GM13977 (cell line): ENCODE measurements around the gene EEF1B2.

ENCODE experiments used
- DNase-seq: peaks from one replicate; pipeline ENCODE4 v3.0.0; 2012; ENCODE audit warnings: low spot score
- CTCF ChIP-seq: IDR thresholded peaks from 2 replicates; pipeline ENCODE4 v1.5.1; 2012; ENCODE audit warnings: mild to moderate bottlenecking, control low read depth; ENCODE audit not compliant: insufficient read depth; ENCODE audit errors: extremely low read depth, missing control alignments
- in situ Hi-C: fragments of 300-500 bp; cut with MboI; formaldehyde crosslinking; loops from one replicate; pipeline ENCODE4 v1.12.0; 2022; ENCODE audit warnings: low sequenced_read_pairs, low pct_unique_long_range_greater_than_20kb, mixed read lengths, inconsistent platforms; ENCODE audit not compliant: unreplicated experiment

EEF1B2 gene

GRCh38 chr2:206127656-206128055 lies 32.0 kb upstream of the EEF1B2 start:
- TF ChIP-seq CTCF, result no peak
- DNase-seq, result no peak

GRCh38 chr2:206143451-206143850 lies 16.2 kb upstream of the EEF1B2 start:
- TF ChIP-seq CTCF, result no peak
- no peak for DNase-seq
- in situ Hi-C loops, result no loop called here

More at GRCh38 chr2:206127656-206128055, 32.0 kb upstream of the EEF1B2 start:
- in situ Hi-C loops, result no loop called here

- DNase-seq, result no peak
- in situ Hi-C loops, result no loop called here
- TF ChIP-seq CTCF, result no peak
Measured at GRCh38 chr2:206144383-206144782, 15.3 kb upstream of the EEF1B2 start.

GRCh38 chr2:206145665-206146064 lies 14.0 kb upstream of the EEF1B2 start:
- DNase-seq, result no peak
- no peak for TF ChIP-seq CTCF
- in situ Hi-C loops, result no loop called here

- in situ Hi-C loops, result no loop called here
- no peak for TF ChIP-seq CTCF
- no peak for DNase-seq
Measured at GRCh38 chr2:206149330-206149729, 10.4 kb upstream of the EEF1B2 start.

GRCh38 chr2:206150168-206150567 lies 9.5 kb upstream of the EEF1B2 start:
- TF ChIP-seq CTCF, result no peak
- DNase-seq, result no peak
- in situ Hi-C loops, result no loop called here

- in situ Hi-C loops, result no loop called here
- TF ChIP-seq CTCF, result no peak
- DNase-seq, result no peak
Measured at GRCh38 chr2:206150631-206151030, 9.1 kb upstream of the EEF1B2 start.
